HepG2 (cell line): Measurements from ENCODE around the gene VILL.

ENCODE experiments used
- ATF3 ChIP-seq: sonication (generic); formaldehyde crosslinking; IDR thresholded peaks from 2 replicates; pipeline ENCODE4 v1.4.0; 2020; ENCODE audit warnings: missing genetic modification reagents
- CTCF ChIP-seq: sonication (generic); formaldehyde crosslinking; IDR thresholded peaks from 2 replicates; pipeline ENCODE4 v1.5.0; 2020; ENCODE audit warnings: mild to moderate bottlenecking, missing genetic modification reagents, moderate library complexity
- EZH2 ChIP-seq: conservative IDR thresholded peaks from 2 replicates; pipeline ENCODE4 v1.6.1; 2012; ENCODE audit warnings: mild to moderate bottlenecking, low read depth, low read length, moderate library complexity
- KLF6 ChIP-seq: IDR thresholded peaks from 2 replicates; pipeline ENCODE4 v1.8.0; 2016; ENCODE audit warnings: missing biosample characterization, missing genetic modification reagents
- RORA ChIP-seq: sonication (generic); formaldehyde crosslinking; IDR thresholded peaks from 2 replicates; pipeline ENCODE4 v1.5.0; 2020; ENCODE audit warnings: mild to moderate bottlenecking, missing genetic modification reagents, moderate library complexity
- SMAD9 ChIP-seq: sonication (generic); formaldehyde crosslinking; IDR thresholded peaks from 2 replicates; pipeline ENCODE4 v1.5.1; 2020; ENCODE audit warnings: mild to moderate bottlenecking, missing genetic modification reagents
- SMARCE1 ChIP-seq: fragments of 450-650 bp; IDR thresholded peaks from 2 replicates; pipeline ENCODE4 v1.6.1; 2017; ENCODE audit warnings: borderline replicate concordance
- YY1 ChIP-seq: IDR thresholded peaks from 2 replicates; pipeline ENCODE4 v1.6.1; 2011; ENCODE audit warnings: low read length, low read depth, moderate library complexity, mild to moderate bottlenecking; ENCODE audit not compliant: insufficient read depth, insufficient replicate concordance
- ZKSCAN1 ChIP-seq: fragments of 150-350 bp; IDR thresholded peaks from 2 replicates; pipeline ENCODE4 v1.6.1; 2014; ENCODE audit warnings: low read length
- ZNF703 ChIP-seq: sonication (generic); formaldehyde crosslinking; IDR thresholded peaks from 2 replicates; pipeline ENCODE4 v1.5.1; 2020; ENCODE audit warnings: missing genetic modification reagents, mild to moderate bottlenecking, moderate library complexity, borderline replicate concordance

GRCh38 chr3:38051131-38051530, 60.5 kb downstream of the VILL start:
- TF ChIP-seq SMAD9 (no peak), ATF3 (CRISPR knock-in tag) (no peak), ZKSCAN1 (no peak), SMARCE1 (no peak), CTCF (CRISPR knock-in tag) (no peak), KLF6 (CRISPR knock-in tag) (no peak), EZH2 (no peak), RORA (CRISPR knock-in tag) (no peak), YY1 (no peak), ZNF703 (CRISPR knock-in tag) (no peak)
